RPMI7951 (cell line): ENCODE measurements around the gene UBL4A. TPM values are rescaled to one million over a fixed set of nuclear protein-coding genes. Genes with fewer than 3 reads are reported as not detected.

ENCODE experiments used
- DNase-seq: peaks from one replicate; pipeline ENCODE4 v3.0.0-alpha.2; 2012; ENCODE audit warnings: low read depth
- total RNA-seq: library from RNA; depleted of rRNA; stranded (reverse); fragments of >200 nt; shearing (Covaris generic); gene quantifications from 2 replicates; pipeline ENCODE4 v1.2.3, GENCODE V29; 2014; rRNA removed

Gene UBL4A
- total RNA-seq, 1 experiment from 2014 or later = 50.1 TPM

DNA sequence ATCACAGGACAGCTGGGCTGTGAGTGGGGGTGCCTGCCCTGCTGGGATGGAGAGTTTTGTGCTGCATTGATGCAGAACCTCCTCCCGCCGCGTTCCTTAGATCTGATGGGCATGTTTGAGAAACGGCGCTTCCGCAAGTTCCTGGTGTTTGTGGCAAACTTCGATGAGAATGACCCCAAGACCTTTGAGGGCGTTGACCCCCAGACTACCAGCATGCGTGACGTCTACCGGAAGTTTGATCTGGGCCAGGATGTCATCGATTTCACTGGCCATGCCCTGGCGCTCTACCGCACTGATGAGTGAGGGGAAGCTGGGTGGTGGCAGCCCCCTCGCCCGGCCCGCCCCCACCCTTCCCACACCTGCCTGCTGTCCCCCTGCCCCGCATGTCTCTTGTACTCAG is 46.6 kb downstream of the UBL4A start:
- DNase-seq = no peak

GRCh38 chrX:154437971-154438893 is 48.2 kb downstream of the UBL4A start:
- no peak for DNase-seq

- DNase-seq = peak; percentile 58
Measured at GRCh38 chrX:154436983-154437752, 49.2 kb downstream of the UBL4A start, which contains the start of gene GDI1. Gene GDI1 (plus strand): TSS chrX:154437154. CDS start chrX:154437255, 101 bp downstream.

GRCh38 chrX:154436374-154436982 is 49.9 kb downstream of the UBL4A start:
- peak; percentile 47 for DNase-seq

DNA sequence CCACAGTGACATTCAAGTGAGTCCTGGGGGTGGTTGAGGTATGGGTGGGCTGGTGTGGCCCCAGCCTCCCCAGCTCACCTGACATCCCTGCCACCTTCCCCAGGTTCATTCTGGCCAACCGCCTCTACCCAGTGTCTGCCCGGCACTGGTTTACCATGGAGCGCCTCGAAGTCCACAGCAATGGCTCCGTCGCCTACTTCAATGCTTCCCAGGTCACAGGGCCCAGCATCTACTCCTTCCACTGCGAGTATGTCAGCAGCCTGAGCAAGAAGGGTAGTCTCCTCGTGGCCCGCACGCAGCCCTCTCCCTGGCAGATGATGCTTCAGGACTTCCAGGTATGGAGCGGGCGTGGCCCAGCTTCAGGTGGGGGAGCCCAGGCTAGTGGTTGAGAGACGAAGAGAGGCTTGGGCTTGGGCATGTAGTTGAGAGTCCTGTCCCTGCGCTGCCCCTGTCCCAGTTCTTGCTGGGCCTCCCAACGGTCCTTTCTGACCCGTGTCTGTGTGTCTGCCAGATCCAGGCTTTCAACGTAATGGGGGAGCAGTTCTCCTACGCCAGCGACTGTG is 51.2 kb downstream of the UBL4A start:
- DNase-seq = no peak

GRCh38 chrX:154434394-154435168 is 51.8 kb downstream of the UBL4A start:
- no peak for DNase-seq

Other genes starting within 250 kb of the UBL4A start
- not detected in 2 replicates for gene OPN1MW3, start 229.0 kb downstream of the UBL4A start, total RNA-seq
- not detected in 2 replicates for gene TEX28, start 191.5 kb downstream of the UBL4A start, total RNA-seq
- not detected in 2 replicates for gene TKTL1, start 190.8 kb downstream of the UBL4A start, total RNA-seq
- gene FLNA, start 112.0 kb downstream of the UBL4A start, total RNA-seq = 375 and 579 TPM in 2 replicates
- 27.6 and 29.8 TPM in 2 replicates for gene EMD, start 107.3 kb downstream of the UBL4A start, total RNA-seq
- gene RPL10, start 88.2 kb downstream of the UBL4A start, total RNA-seq = 2,378 and 3,972 TPM in 2 replicates
- 12.6 and 14.3 TPM in 2 replicates for gene DNASE1L1, start 77.4 kb downstream of the UBL4A start, total RNA-seq
- gene TAFAZZIN, start 75.1 kb downstream of the UBL4A start, total RNA-seq = 9.6 and 9.8 TPM in 2 replicates
- gene ATP6AP1, start 57.9 kb downstream of the UBL4A start, total RNA-seq = 29.0 and 36.1 TPM in 2 replicates
- 58.0 and 58.6 TPM in 2 replicates for gene GDI1, start 49.5 kb downstream of the UBL4A start, total RNA-seq
- gene FAM50A, start 42.5 kb downstream of the UBL4A start, total RNA-seq = 37.8 and 45.0 TPM in 2 replicates
- gene PLXNA3, start 28.3 kb downstream of the UBL4A start, total RNA-seq = 3.9 and 5.4 TPM in 2 replicates
- gene LAGE3, start 7.3 kb downstream of the UBL4A start, total RNA-seq = 28.8 and 40.4 TPM in 2 replicates
- 19.5 and 25.6 TPM in 2 replicates for gene SLC10A3, start 4.0 kb upstream of the UBL4A start, total RNA-seq
- gene FAM3A, start 29.6 kb upstream of the UBL4A start, total RNA-seq = 16.5 and 22.3 TPM in 2 replicates
- gene G6PD, start 60.2 kb upstream of the UBL4A start, total RNA-seq = 50.1 and 82.3 TPM in 2 replicates
- 11.2 and 16.5 TPM in 2 replicates for gene IKBKG, start 61.0 kb upstream of the UBL4A start, total RNA-seq
- gene CTAG1A, start 98.5 kb upstream of the UBL4A start, total RNA-seq = not detected in 2 replicates
- gene CTAG1B, start 132.7 kb upstream of the UBL4A start, total RNA-seq = not detected in 2 replicates
- gene CTAG2, start 167.0 kb upstream of the UBL4A start, total RNA-seq = 0.29 TPM in 1 of 2 replicates, not detected in the other